Stimulated activated CD8-positive, alpha-beta memory T cell treated with anti-CD3 and anti-CD28 coated beads, Interleukin-7, amount 100 ng/mL, for 48 hours (primary cell): ENCODE results near the gene TRIM21.
"Not testable (repeated sequence)": the region's sequence is repeated elsewhere in the genome, so short reads cannot be mapped to it uniquely, and the experiment has no call there.

ENCODE experiments used
- DNase-seq, 2 donors: peaks; one replicate each; pipeline ENCODE4 v3.0.0-alpha.2; 2020; ENCODE audit warnings: low read depth in 1 of 2; ENCODE audit errors: extremely low read depth in 1 of 2

TRIM21 gene

GRCh38 chr11:4393209-4393857 is at the start of gene TRIM21:
TRIM21 (minus strand) TSS chr11:4393702; CDS start chr11:4390409, 3,293 bp downstream.
- peak; percentile 63 to 82 for DNase-seq

GRCh38 chr11:4441515-4441914 is 48.0 kb upstream of the TRIM21 start:
- DNase-seq = no peak

- DNase-seq = no peak
Observed at GRCh38 chr11:4436411-4436810, 42.9 kb upstream of the TRIM21 start.

- no peak for DNase-seq
Observed at GRCh38 chr11:4433856-4434255, 40.4 kb upstream of the TRIM21 start.

- no peak for DNase-seq
Observed at GRCh38 chr11:4430051-4430450, 36.5 kb upstream of the TRIM21 start.

GRCh38 chr11:4418403-4418802 is 24.9 kb upstream of the TRIM21 start:
- DNase-seq = no peak

- no peak for DNase-seq
Observed at GRCh38 chr11:4416816-4417215, 23.3 kb upstream of the TRIM21 start.

GRCh38 chr11:4416306-4416705 is 22.8 kb upstream of the TRIM21 start:
- no peak for DNase-seq

GRCh38 chr11:4406206-4406605 is 12.7 kb upstream of the TRIM21 start:
- not testable (repeated sequence) for DNase-seq

- DNase-seq = no peak
Observed at GRCh38 chr11:4393858-4394223, 339 bp upstream of the TRIM21 start.

- no peak for DNase-seq
Observed at GRCh38 chr11:4388221-4388620, 5.3 kb downstream of the TRIM21 start.

- no peak for DNase-seq
Observed at GRCh38 chr11:4385978-4386740, 7.3 kb downstream of the TRIM21 start.

- no peak for DNase-seq
Observed at GRCh38 chr11:4381901-4382300, 11.6 kb downstream of the TRIM21 start.

- no peak for DNase-seq
Observed at GRCh38 chr11:4375431-4376140, 17.9 kb downstream of the TRIM21 start.

- DNase-seq = no peak
Observed at GRCh38 chr11:4370166-4370565, 23.3 kb downstream of the TRIM21 start.

- no peak for DNase-seq
Observed at GRCh38 chr11:4368286-4368685, 25.2 kb downstream of the TRIM21 start, which contains the start of gene OR52B4. OR52B4 (minus strand) TSS chr11:4368386; CDS start chr11:4368295, 91 bp downstream.

GRCh38 chr11:4348142-4348541 is 45.4 kb downstream of the TRIM21 start:
- DNase-seq = not testable (repeated sequence)

GRCh38 chr11:4345366-4345765 is 48.1 kb downstream of the TRIM21 start:
- DNase-seq = not testable (repeated sequence)
